H9 (cell line): ENCODE data around the gene SSBP3. TPM values are rescaled to one million over a fixed set of nuclear protein-coding genes. Genes with fewer than 3 reads are reported as not detected.
A peak's percentile ranks its signal among the peaks of the same experiment; 100 is the strongest.

ENCODE experiments used
- DNase-seq: peaks from one replicate; pipeline ENCODE4 v3.0.0-alpha.2; 2017
- H2AFZ ChIP-seq: one replicate; pipeline ENCODE4 v1.6.1; 2013; ENCODE audit warnings: mild to moderate bottlenecking, low read length, control low read depth, moderate library complexity
- H2AK5ac ChIP-seq: 2 replicates; pipeline ENCODE4 v1.6.1; 2013; ENCODE audit warnings: low read length, control low read depth, mixed read lengths; ENCODE audit not compliant: insufficient read length
- H2BK120ac ChIP-seq: one replicate; pipeline ENCODE4 v1.6.1; 2013; ENCODE audit warnings: low read depth, mild to moderate bottlenecking, low read length, control low read depth, inconsistent platforms; ENCODE audit not compliant: poor library complexity, severe bottlenecking
- H2BK12ac ChIP-seq: 2 replicates; pipeline ENCODE4 v1.6.1; 2013; ENCODE audit warnings: low read length, control low read depth, mixed read lengths, low read depth; ENCODE audit not compliant: insufficient read length
- H2BK15ac ChIP-seq: 2 replicates; pipeline ENCODE4 v1.6.1; 2013; ENCODE audit warnings: low read depth, low read length, control low read depth
- H2BK20ac ChIP-seq: one replicate; pipeline ENCODE4 v1.6.1; 2013; ENCODE audit warnings: low read depth, mild to moderate bottlenecking, low read length, control low read depth, inconsistent platforms; ENCODE audit not compliant: poor library complexity, severe bottlenecking
- H2BK5ac ChIP-seq: 2 replicates; pipeline ENCODE4 v1.6.1; 2013; ENCODE audit warnings: low read length, control low read depth, mixed read lengths; ENCODE audit not compliant: insufficient read length
- H3K14ac ChIP-seq: 2 replicates; pipeline ENCODE4 v1.6.1; 2013; ENCODE audit warnings: low read length, control low read depth; ENCODE audit not compliant: insufficient read depth
- H3K18ac ChIP-seq: 2 replicates; pipeline ENCODE4 v1.6.1; 2013; ENCODE audit warnings: low read depth, mild to moderate bottlenecking, mixed read lengths, low read length, control low read depth; ENCODE audit not compliant: insufficient read length
- H3K23ac ChIP-seq: 2 replicates; pipeline ENCODE4 v1.6.1; 2013; ENCODE audit warnings: low read length, control low read depth, mixed read lengths, low read depth; ENCODE audit not compliant: insufficient read length
- H3K23me2 ChIP-seq: 2 replicates; pipeline ENCODE4 v1.6.1; 2013; ENCODE audit warnings: low read depth, mild to moderate bottlenecking, mixed read lengths, low read length, control low read depth; ENCODE audit not compliant: insufficient read length, poor library complexity, severe bottlenecking
- H3K27ac ChIP-seq: 2 replicates; pipeline ENCODE4 v1.5.1; 2013; ENCODE audit warnings: low read length, control low read depth, mixed read lengths, low read depth; ENCODE audit not compliant: insufficient read length
- H3K27me3 ChIP-seq: 2 replicates; pipeline ENCODE4 v1.6.1; 2013; ENCODE audit warnings: low read length, control low read depth, inconsistent platforms; ENCODE audit not compliant: insufficient read depth
- H3K4ac ChIP-seq: 2 replicates; pipeline ENCODE4 v1.6.1; 2013; ENCODE audit warnings: low read depth, mild to moderate bottlenecking, control low read depth, inconsistent platforms, low read length, moderate library complexity
- H3K4me1 ChIP-seq: 2 replicates; pipeline ENCODE4 v1.6.1; 2013; ENCODE audit warnings: low read length, control low read depth, inconsistent platforms; ENCODE audit not compliant: insufficient read depth
- H3K4me2 ChIP-seq: 2 replicates; pipeline ENCODE4 v1.6.1; 2013; ENCODE audit warnings: low read length, control low read depth, mixed read lengths; ENCODE audit not compliant: insufficient read length, insufficient read depth
- H3K56ac ChIP-seq: 2 replicates; pipeline ENCODE4 v1.6.1; 2013; ENCODE audit warnings: low read depth, mild to moderate bottlenecking, mixed read lengths, low read length, control low read depth; ENCODE audit not compliant: insufficient read length
- H3K79me1 ChIP-seq: 2 replicates; pipeline ENCODE4 v1.6.1; 2013; ENCODE audit warnings: low read depth, mild to moderate bottlenecking, moderate library complexity, low read length, control low read depth, inconsistent platforms; ENCODE audit not compliant: insufficient read depth, poor library complexity, severe bottlenecking
- H3K79me2 ChIP-seq: 2 replicates; pipeline ENCODE4 v1.6.1; 2013; ENCODE audit warnings: low read length, control low read depth, inconsistent platforms; ENCODE audit not compliant: insufficient read depth
- H3K9ac ChIP-seq: 2 replicates; pipeline ENCODE4 v1.6.1; 2013; ENCODE audit warnings: low read length, control low read depth, mixed read lengths; ENCODE audit not compliant: insufficient read length; ENCODE audit errors: extremely low read depth
- H3K9me3 ChIP-seq: one replicate; pipeline ENCODE4 v1.6.1; 2013; ENCODE audit warnings: low read depth, low read length, inconsistent platforms; ENCODE audit not compliant: control insufficient read depth
- H3T11ph ChIP-seq: one replicate; pipeline ENCODE4 v1.6.1; 2013; ENCODE audit warnings: mild to moderate bottlenecking, low read length, control low read depth, inconsistent platforms
- H4K20me1 ChIP-seq: one replicate; pipeline ENCODE4 v1.6.1; 2013; ENCODE audit not compliant: control insufficient read depth, insufficient read length, insufficient read depth
- H4K5ac ChIP-seq: 2 replicates; pipeline ENCODE4 v1.6.1; 2013; ENCODE audit warnings: low read depth, mild to moderate bottlenecking, mixed read lengths, low read length, control low read depth; ENCODE audit not compliant: insufficient read length
- H4K8ac ChIP-seq: replicated peaks from 2 replicates; pipeline ENCODE4 v1.6.1; 2013; ENCODE audit warnings: low read length, control low read depth, mixed read lengths, low read depth; ENCODE audit not compliant: insufficient read length
- H4K91ac ChIP-seq: 2 replicates; pipeline ENCODE4 v1.6.1; 2013; ENCODE audit warnings: low read depth, mild to moderate bottlenecking, moderate library complexity, mixed read lengths, low read length, control low read depth; ENCODE audit not compliant: insufficient read length
- H3K27ac Mint-ChIP-seq, 3 experiments: 2 replicates in 2 of 3; 3 replicates in 1 of 3; pipeline ENCODE4 v1.8.0; 2020 to 2021; ENCODE audit warnings: mixed read lengths in 3 of 3, mild to moderate bottlenecking in 1 of 3, moderate library complexity in 1 of 3
- H3K27me3 Mint-ChIP-seq: 2 replicates; pipeline ENCODE4 v1.8.0; 2021; ENCODE audit warnings: low read depth, mild to moderate bottlenecking, moderate library complexity, mixed read lengths
- H3K36me3 Mint-ChIP-seq, 3 experiments: 2 replicates in 2 of 3; 3 replicates in 1 of 3; pipeline ENCODE4 v1.8.0; 2020 to 2021; ENCODE audit warnings: low read depth in 3 of 3, mixed read lengths in 3 of 3; ENCODE audit not compliant: insufficient read depth in 1 of 3
- H3K4me1 Mint-ChIP-seq, 2 experiments: 2 replicates each; pipeline ENCODE4 v1.8.0; 2020; ENCODE audit warnings: mixed read lengths in 2 of 2
- H3K4me3 Mint-ChIP-seq, 2 experiments: 2 replicates in 1 of 2; 3 replicates in 1 of 2; pipeline ENCODE4 v1.8.0; 2020 to 2021; ENCODE audit warnings: mild to moderate bottlenecking in 2 of 2, mixed read lengths in 2 of 2, moderate library complexity in 1 of 2
- H3K9me3 Mint-ChIP-seq, 2 experiments: 2 replicates in 1 of 2; 3 replicates in 1 of 2; pipeline ENCODE4 v1.8.0; 2020; ENCODE audit warnings: mild to moderate bottlenecking in 2 of 2, mixed read lengths in 2 of 2, moderate library complexity in 1 of 2
- CTCF ChIP-seq: fragments of 200-600 bp; sonication (generic); conservative IDR thresholded peaks from 3 replicates; pipeline ENCODE4 v1.8.0; 2021; ENCODE audit warnings: antibody characterized with exemption, mild to moderate bottlenecking
- WGBS: extraction: QIAGEN DNeasy Blood & Tissue Kit; methylation state at CpG from one replicate; pipeline ENCODE4 v1.1.7; 2013; ENCODE audit warnings: missing lambda C conversion rate, low lambda C conversion rate, mixed read lengths; ENCODE audit not compliant: insufficient read length; ENCODE audit errors: extremely low coverage; 5-methylcytosine and 5-hydroxymethylcytosine counted together
- total RNA-seq: library from RNA; stranded (reverse); gene quantifications from 2 replicates; pipeline ENCODE4 v1.2.1, GENCODE V29; 2021

SSBP3 gene
- total RNA-seq, 1 experiment from 2014 or later: 126 TPM

- no CpG with 5 or more reads among the region's 10 CpGs for WGBS
- Histone ChIP-seq H4K91ac (no peak overlapping the region), H3K9ac (no peak overlapping the region), H3K79me1 (peaks cover 6% of the 10 kb centered on the region), H3K4me1 (no peaks in the 10 kb centered on the region; the same call in 1 of the 2 replicates), H3T11ph (no peak overlapping the region), H2AK5ac (no peak overlapping the region), H3K23ac (no peak overlapping the region), H3K56ac (no peak overlapping the region), H2BK15ac (no peak overlapping the region), H2BK5ac (no peak overlapping the region), H2BK20ac (no peak overlapping the region), H3K27ac (no peak overlapping the region), H4K8ac (no peak overlapping the region), H3K18ac (no peak overlapping the region), H2BK12ac (no peak overlapping the region), H4K5ac (no peak overlapping the region), H3K4ac (no peak overlapping the region), H3K79me2 (no peaks in the 10 kb centered on the region), H3K4me2 (no peak overlapping the region), H2BK120ac (no peak overlapping the region), H2AFZ (no peak overlapping the region), H3K9me3 (no peaks in the 10 kb centered on the region), H3K27me3 (no peaks in the 10 kb centered on the region), H3K23me2 (no peaks in the 10 kb centered on the region), H3K14ac (peak overlapping the region; percentile 62; the same call in 1 of the 2 replicates), H4K20me1 (peaks cover 6% of the 10 kb centered on the region)
- Mint-ChIP-seq H3K9me3 (no peaks in the 10 kb centered on the region), H3K4me3 (peak overlapping the region; percentile 5 to 19; a peak in 3 of 5 replicates), H3K4me1 (peaks cover 27 to 30% of the 10 kb centered on the region in 2 experiments), H3K36me3 (peaks cover 4 to 25% (median 24%) of the 10 kb centered on the region in 3 experiments), H3K27me3 (no peaks in the 10 kb centered on the region), H3K27ac (peak overlapping the region; percentile 37 to 93 (median 90); a peak in 6 of 7 replicates)
- TF ChIP-seq CTCF: no peak
- no peak for DNase-seq
These were observed 148.9 kb downstream of the SSBP3 start for GRCh38 chr1:54257346-54257620.
